Astrocyte (in vitro differentiated cells and primary cell): ENCODE results near the gene SLC4A5. TPM values are rescaled to one million over a fixed set of nuclear protein-coding genes. Genes with fewer than 3 reads are reported as not detected.

ENCODE experiments used
- DNase-seq: peaks from one replicate; pipeline ENCODE4 v3.0.0-alpha.2; 2010; ENCODE audit warnings: low read depth
- FAIRE-seq: peaks from 2 replicates; lab custom pipeline; 2011; peaks lifted over from hg19 to GRCh38; lab: Jason Lieb, UNC
- H2AFZ ChIP-seq: 2 replicates; pipeline ENCODE4 v1.6.0; 2012; ENCODE audit warnings: low read depth, low read length, inconsistent platforms
- H3K27ac ChIP-seq: 2 replicates; pipeline ENCODE4 v1.5.1; 2011; ENCODE audit warnings: low read depth, low read length, inconsistent platforms
- H3K27me3 ChIP-seq: 2 replicates; pipeline ENCODE4 v1.6.0; 2011; ENCODE audit warnings: low read length, inconsistent platforms; ENCODE audit not compliant: insufficient read depth
- H3K36me3 ChIP-seq: 2 replicates; pipeline ENCODE4 v1.5.1; 2011; ENCODE audit warnings: low read length, inconsistent platforms; ENCODE audit not compliant: insufficient read depth
- H3K4me1 ChIP-seq: 2 replicates; pipeline ENCODE4 v1.5.1; 2011; ENCODE audit warnings: low read length, inconsistent platforms; ENCODE audit not compliant: insufficient read depth
- H3K4me2 ChIP-seq: 2 replicates; pipeline ENCODE4 v1.6.0; 2012; ENCODE audit warnings: low read length, inconsistent platforms
- H3K4me3 ChIP-seq: 2 replicates; pipeline ENCODE4 v1.5.1; 2011; ENCODE audit warnings: low read depth, mild to moderate bottlenecking, low read length, inconsistent platforms; ENCODE audit not compliant: insufficient read depth
- H3K79me2 ChIP-seq: 2 replicates; pipeline ENCODE4 v1.6.0; 2012; ENCODE audit warnings: mild to moderate bottlenecking, low read length, inconsistent platforms; ENCODE audit not compliant: insufficient read depth
- H3K9ac ChIP-seq: 2 replicates; pipeline ENCODE4 v1.6.0; 2012; ENCODE audit warnings: mild to moderate bottlenecking, low read length, inconsistent platforms
- H3K9me3 ChIP-seq: 2 replicates; pipeline ENCODE4 v1.5.1; 2012; ENCODE audit warnings: low read depth, mild to moderate bottlenecking, low read length, inconsistent platforms; ENCODE audit not compliant: insufficient read depth
- H4K20me1 ChIP-seq: 2 replicates; pipeline ENCODE4 v1.6.0; 2012; ENCODE audit warnings: low read length, inconsistent platforms; ENCODE audit not compliant: insufficient read depth
- H3K27ac Mint-ChIP-seq: one replicate; pipeline ENCODE4 v1.8.0; 2021; ENCODE audit warnings: mild to moderate bottlenecking, mixed read lengths; ENCODE audit not compliant: unreplicated experiment
- H3K27me3 Mint-ChIP-seq: one replicate; pipeline ENCODE4 v1.8.0; 2021; ENCODE audit warnings: low read depth, mixed read lengths; ENCODE audit not compliant: unreplicated experiment
- H3K36me3 Mint-ChIP-seq: one replicate; pipeline ENCODE4 v1.8.0; 2021; ENCODE audit warnings: low read depth, mixed read lengths; ENCODE audit not compliant: unreplicated experiment
- H3K4me1 Mint-ChIP-seq: one replicate; pipeline ENCODE4 v1.8.0; 2021; ENCODE audit warnings: low read depth, mixed read lengths; ENCODE audit not compliant: unreplicated experiment
- H3K4me3 Mint-ChIP-seq: one replicate; pipeline ENCODE4 v1.8.0; 2021; ENCODE audit warnings: mild to moderate bottlenecking, moderate library complexity, mixed read lengths; ENCODE audit not compliant: unreplicated experiment
- H3K9me3 Mint-ChIP-seq: one replicate; pipeline ENCODE4 v1.8.0; 2021; ENCODE audit warnings: mild to moderate bottlenecking, mixed read lengths; ENCODE audit not compliant: unreplicated experiment
- EZH2 ChIP-seq: IDR thresholded peaks from 2 replicates; pipeline ENCODE4 v1.6.1; 2012; ENCODE audit warnings: mild to moderate bottlenecking, low read length, inconsistent platforms; ENCODE audit not compliant: insufficient read depth
- total RNA-seq: library from RNA; stranded (reverse); gene quantifications from 2 replicates; pipeline ENCODE4 v1.2.1, GENCODE V29; 2021
- TF ChIP-seq, protein P1 (sequence below): IDR thresholded peaks from 2 replicates; pipeline ENCODE4 v1.5.1; 2011; ENCODE audit warnings: low read depth, mild to moderate bottlenecking, inconsistent platforms, low read length, moderate library complexity; ENCODE audit not compliant: insufficient read depth

The SLC4A5 gene
- total RNA-seq, 1 donor from 2014 or later, result 0.41 TPM

DNA sequence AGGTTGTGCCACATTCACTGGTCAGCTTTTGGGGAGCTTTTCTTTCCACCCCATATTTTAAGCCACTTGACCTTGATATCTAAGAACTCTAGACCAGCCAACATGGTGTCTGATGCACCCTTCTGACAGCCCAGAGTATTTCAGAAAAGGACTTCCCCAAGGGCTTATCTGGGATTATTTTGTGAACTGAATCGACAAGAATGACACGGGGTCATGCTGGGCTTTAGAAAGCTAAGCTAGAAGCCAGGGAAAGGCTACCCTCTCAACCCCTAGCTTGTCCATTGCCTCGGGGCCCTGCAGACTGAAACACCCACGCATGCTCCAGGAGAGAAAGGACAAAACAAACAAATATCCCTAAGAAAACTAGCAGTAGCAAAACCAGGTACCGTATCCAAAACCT is 16.0 kb downstream of the SLC4A5 start:
- Histone ChIP-seq H3K4me2 (no peak overlapping the region), H4K20me1 (no peaks in the 10 kb centered on the region), H3K9ac (no peak overlapping the region), H3K27me3 (no peaks in the 10 kb centered on the region), H3K9me3 (no peaks in the 10 kb centered on the region), H3K27ac (no peak overlapping the region), H3K79me2 (no peaks in the 10 kb centered on the region), H3K36me3 (no peaks in the 10 kb centered on the region), H2AFZ (no peak overlapping the region), H3K4me3 (no peak overlapping the region), H3K4me1 (no peaks in the 10 kb centered on the region)
- Mint-ChIP-seq H3K9me3 (no peaks in the 10 kb centered on the region), H3K36me3 (no peaks in the 10 kb centered on the region), H3K4me1 (no peaks in the 10 kb centered on the region), H3K4me3 (no peak overlapping the region), H3K27ac (no peak overlapping the region), H3K27me3 (peaks cover 3% of the 10 kb centered on the region)
- no peak for FAIRE-seq
- DNase-seq, result no peak
- TF ChIP-seq EZH2, result no peak
- TF ChIP-seq, protein P1, sequence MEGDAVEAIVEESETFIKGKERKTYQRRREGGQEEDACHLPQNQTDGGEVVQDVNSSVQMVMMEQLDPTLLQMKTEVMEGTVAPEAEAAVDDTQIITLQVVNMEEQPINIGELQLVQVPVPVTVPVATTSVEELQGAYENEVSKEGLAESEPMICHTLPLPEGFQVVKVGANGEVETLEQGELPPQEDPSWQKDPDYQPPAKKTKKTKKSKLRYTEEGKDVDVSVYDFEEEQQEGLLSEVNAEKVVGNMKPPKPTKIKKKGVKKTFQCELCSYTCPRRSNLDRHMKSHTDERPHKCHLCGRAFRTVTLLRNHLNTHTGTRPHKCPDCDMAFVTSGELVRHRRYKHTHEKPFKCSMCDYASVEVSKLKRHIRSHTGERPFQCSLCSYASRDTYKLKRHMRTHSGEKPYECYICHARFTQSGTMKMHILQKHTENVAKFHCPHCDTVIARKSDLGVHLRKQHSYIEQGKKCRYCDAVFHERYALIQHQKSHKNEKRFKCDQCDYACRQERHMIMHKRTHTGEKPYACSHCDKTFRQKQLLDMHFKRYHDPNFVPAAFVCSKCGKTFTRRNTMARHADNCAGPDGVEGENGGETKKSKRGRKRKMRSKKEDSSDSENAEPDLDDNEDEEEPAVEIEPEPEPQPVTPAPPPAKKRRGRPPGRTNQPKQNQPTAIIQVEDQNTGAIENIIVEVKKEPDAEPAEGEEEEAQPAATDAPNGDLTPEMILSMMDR, result no peak

DNA sequence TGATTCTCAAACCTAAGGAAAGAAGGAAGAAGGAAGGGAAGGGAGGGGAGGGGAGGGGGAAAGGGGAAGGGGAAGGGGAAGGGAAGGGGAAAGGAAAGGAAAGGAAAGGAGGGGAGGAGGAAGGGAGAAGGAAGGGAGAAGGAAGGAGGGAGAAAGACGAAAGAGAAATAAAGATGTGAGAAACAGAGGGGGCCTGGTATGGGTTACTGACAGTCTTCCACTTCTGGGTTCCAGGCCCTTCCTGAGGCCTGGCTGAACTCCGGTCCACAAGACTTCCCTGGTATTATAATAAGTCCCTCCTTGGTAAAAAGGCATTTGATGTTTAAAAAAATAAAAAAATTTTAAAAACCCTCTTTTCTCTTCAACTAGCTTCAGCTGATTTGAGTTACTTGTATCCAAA is 17.4 kb downstream of the SLC4A5 start:
- no peak for DNase-seq
- H3K9me3 Mint-ChIP-seq, result no peaks in the 10 kb centered on the region
- no peaks in the 10 kb centered on the region for H3K4me1 Mint-ChIP-seq
- H3K27ac Mint-ChIP-seq, result no peak overlapping the region
- Histone ChIP-seq H3K9me3 (no peaks in the 10 kb centered on the region), H3K4me2 (no peak overlapping the region), H4K20me1 (no peaks in the 10 kb centered on the region), H3K9ac (no peak overlapping the region), H3K36me3 (no peaks in the 10 kb centered on the region), H2AFZ (no peak overlapping the region), H3K4me3 (no peak overlapping the region), H3K27ac (no peak overlapping the region), H3K27me3 (no peaks in the 10 kb centered on the region), H3K79me2 (no peaks in the 10 kb centered on the region), H3K4me1 (no peaks in the 10 kb centered on the region)
- peaks cover 3% of the 10 kb centered on the region for H3K27me3 Mint-ChIP-seq
- no peak overlapping the region for H3K4me3 Mint-ChIP-seq
- TF ChIP-seq EZH2, result no peak
- TF ChIP-seq, protein P1, result no peak
- no peak for FAIRE-seq
- peaks cover 2% of the 10 kb centered on the region for H3K36me3 Mint-ChIP-seq

DNA sequence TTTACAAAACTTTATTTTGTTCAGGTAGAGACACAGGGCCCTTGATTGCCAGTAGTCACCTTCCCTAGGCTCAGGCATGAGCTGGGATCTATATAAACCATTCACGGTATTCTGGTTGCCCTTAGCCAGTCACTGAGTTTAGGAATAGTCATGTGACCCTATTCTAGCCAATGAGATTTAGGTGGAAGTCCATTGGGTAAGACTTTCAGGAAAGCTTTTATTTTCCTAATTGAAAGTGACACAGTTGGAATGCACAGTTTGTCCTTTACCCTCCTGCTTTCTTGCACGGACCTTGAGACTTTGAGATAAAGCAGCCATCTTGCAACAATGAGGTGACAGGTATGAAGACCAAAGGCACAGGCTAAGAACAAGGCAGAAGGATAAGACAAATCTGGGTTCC is 21.5 kb downstream of the SLC4A5 start:
- Mint-ChIP-seq H3K27ac (no peak overlapping the region), H3K4me1 (no peaks in the 10 kb centered on the region), H3K9me3 (peaks cover 1% of the 10 kb centered on the region), H3K4me3 (no peak overlapping the region), H3K27me3 (peaks cover 6% of the 10 kb centered on the region), H3K36me3 (peaks cover 2% of the 10 kb centered on the region)
- H3K36me3 ChIP-seq, result no peaks in the 10 kb centered on the region
- FAIRE-seq (no peak), DNase-seq (no peak)
- H2AFZ ChIP-seq, result no peak overlapping the region
- no peaks in the 10 kb centered on the region for H4K20me1 ChIP-seq
- H3K4me3 ChIP-seq, result no peak overlapping the region
- peaks cover 3% of the 10 kb centered on the region for H3K4me1 ChIP-seq
- no peak overlapping the region for H3K4me2 ChIP-seq
- no peaks in the 10 kb centered on the region for H3K79me2 ChIP-seq
- H3K27ac ChIP-seq, result no peak overlapping the region
- H3K27me3 ChIP-seq, result no peaks in the 10 kb centered on the region
- TF ChIP-seq, protein P1, result no peak
- no peak for TF ChIP-seq EZH2
- H3K9me3 ChIP-seq, result no peaks in the 10 kb centered on the region
- no peak overlapping the region for H3K9ac ChIP-seq
